HTR-8/SVneo (cell line): ENCODE measurements around the gene FXYD7.
"Not testable (repeated sequence)": the region's sequence is repeated elsewhere in the genome, so short reads cannot be mapped to it uniquely, and the experiment has no call there.

ENCODE experiments used
- DNase-seq: peaks from one replicate; pipeline ENCODE4 v3.0.0; 2011; ENCODE audit warnings: low spot score, mixed read lengths; ENCODE audit not compliant: insufficient read length
- FAIRE-seq: peaks from 2 replicates; lab custom pipeline; 2011; peaks lifted over from hg19 to GRCh38; lab: Jason Lieb, UNC

Gene FXYD7

DNA sequence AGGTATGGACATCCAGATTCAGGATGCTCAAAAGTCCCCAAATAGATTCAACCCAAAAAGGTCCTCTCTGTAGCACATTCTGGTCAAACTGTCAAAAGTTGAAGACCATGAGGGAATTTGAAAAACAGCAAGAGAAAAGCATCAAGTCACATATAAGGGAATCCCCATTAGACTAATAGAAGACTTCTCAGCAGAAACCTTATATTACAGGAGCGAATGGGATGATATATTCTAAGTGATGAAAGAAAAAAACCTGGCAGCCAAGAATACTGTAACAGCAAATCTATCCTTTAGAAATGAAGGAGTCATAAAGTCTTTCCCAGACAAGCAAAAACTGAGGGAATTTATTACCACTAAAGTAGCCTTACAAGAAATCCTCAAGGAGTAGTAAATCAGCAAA lies 41.2 kb downstream of the FXYD7 start:
- DNase-seq (no peak), FAIRE-seq (no peak)

GRCh38 chr19:35184884-35185283 lies 41.8 kb downstream of the FXYD7 start:
- no peak for DNase-seq
- FAIRE-seq = no peak

- FAIRE-seq (no peak), DNase-seq (no peak)
Measured at GRCh38 chr19:35194012-35194984, 51.2 kb downstream of the FXYD7 start.

- no peak for DNase-seq
- no peak for FAIRE-seq
Measured at GRCh38 chr19:35195830-35196229, 52.8 kb downstream of the FXYD7 start.

GRCh38 chr19:35196861-35197260 lies 53.8 kb downstream of the FXYD7 start:
- not testable (repeated sequence) for FAIRE-seq, DNase-seq

- DNase-seq = no peak
- FAIRE-seq = no peak
Measured at GRCh38 chr19:35199481-35199880, 56.4 kb downstream of the FXYD7 start.

DNA sequence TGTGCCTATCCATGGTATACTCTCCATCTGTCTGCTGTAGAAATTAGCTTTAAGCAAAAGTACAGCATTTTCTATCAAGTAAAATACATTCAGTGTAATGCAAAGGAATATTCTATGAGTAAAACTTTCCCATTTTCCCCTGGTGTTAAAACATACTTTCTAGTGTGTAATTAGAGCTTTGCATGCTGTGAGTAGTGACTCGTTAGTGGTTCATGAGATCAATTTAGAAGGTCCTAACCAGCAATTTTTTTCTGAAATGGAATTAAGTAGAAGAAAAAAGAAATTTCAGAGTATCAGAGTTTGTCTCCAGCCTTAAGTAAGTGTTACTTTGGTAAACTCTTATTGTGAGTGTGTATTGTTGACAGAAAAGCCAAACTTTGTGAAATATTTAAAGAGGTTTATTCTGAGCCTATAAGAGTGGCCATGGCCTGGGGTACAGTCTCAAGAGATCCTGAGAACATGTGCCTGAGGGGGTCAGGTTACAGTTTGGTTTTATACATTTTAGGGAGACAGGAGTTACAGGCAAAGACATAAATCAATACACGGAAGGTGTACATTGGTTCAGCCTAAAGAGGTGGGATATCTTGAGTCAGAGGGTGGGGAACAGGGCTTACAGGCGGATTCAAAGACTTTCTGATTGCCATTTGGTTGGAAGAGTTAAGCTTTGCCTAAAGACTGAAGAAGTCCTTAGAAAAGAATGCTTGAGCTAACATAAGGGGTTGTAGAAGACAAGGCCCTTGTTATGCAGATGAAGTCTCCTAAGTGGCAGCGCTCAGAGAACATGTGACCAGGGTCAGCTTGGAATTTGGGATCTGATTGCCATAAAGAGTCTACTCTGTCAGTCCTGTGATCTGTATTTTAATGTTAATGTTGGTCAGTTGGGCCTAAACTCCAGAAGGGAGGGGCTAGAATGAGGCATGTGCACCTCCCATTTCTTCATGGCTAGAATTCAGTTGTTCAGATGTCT lies 60.0 kb downstream of the FXYD7 start:
- DNase-seq (no peak), FAIRE-seq (no peak)
